GM12875 (cell line): ENCODE results near the gene OR51Q1.

Experiments used
- H3K4me3 ChIP-seq: one replicate; pipeline ENCODE4 v1.5.1; 2011; ENCODE audit warnings: low read depth, low read length, control low read depth
- CTCF ChIP-seq: IDR thresholded peaks from 2 replicates; pipeline ENCODE4 v1.5.1; 2011; ENCODE audit warnings: low read depth, mild to moderate bottlenecking, control low read depth, inconsistent platforms, low read length, moderate library complexity, borderline replicate concordance; ENCODE audit not compliant: insufficient read depth

Gene OR51Q1

GRCh38 chr11:5449432-5449831, 27.5 kb downstream of the OR51Q1 start:
- no peak for TF ChIP-seq CTCF
- H3K4me3 ChIP-seq, result no peak overlapping the region

- no peak overlapping the region for H3K4me3 ChIP-seq
- TF ChIP-seq CTCF, result no peak
Observed at GRCh38 chr11:5460983-5461621, 39.2 kb downstream of the OR51Q1 start.

- TF ChIP-seq CTCF, result no peak
- H3K4me3 ChIP-seq, result no peak overlapping the region
Observed at GRCh38 chr11:5467527-5467926, 45.6 kb downstream of the OR51Q1 start.
